HEK293 (cell line): ENCODE data around the gene EYS.

ENCODE experiments used
- CTCF ChIA-PET: fragments of 350-600 bp; formaldehyde crosslinking; extraction: SDS; loops from one replicate; lab custom pipeline; 2021; ENCODE audit warnings: antibody characterized with exemption; lab: Yijun Ruan, JAX
- POLR2A ChIA-PET: fragments of 300-600 bp; formaldehyde crosslinking; extraction: SDS; loops from one replicate; lab custom pipeline; 2020; ENCODE audit warnings: antibody characterized with exemption, inconsistent platforms; lab: Yijun Ruan, JAX
- H3K27ac ChIP-seq: fragments of 200-500 bp; sonication (Bioruptor generic); 2 replicates; pipeline ENCODE4 v1.5.1; 2014; ENCODE audit warnings: low read depth, low read length, control low read depth, inconsistent platforms; ENCODE audit errors: extremely low read depth
- H3K36me3 ChIP-seq, 2 experiments: fragments of 200-500 bp in 1 of 2; sonication (Bioruptor generic) in 1 of 2; 1 replicate in 1 of 2; 2 replicates in 1 of 2; pipeline ENCODE4 v1.5.1; 2014 to 2017; ENCODE audit warnings: inconsistent platforms in 2 of 2, low read length in 2 of 2; ENCODE audit not compliant: control insufficient read depth in 2 of 2, insufficient read depth in 1 of 2
- H3K4me1 ChIP-seq: fragments of 200-500 bp; sonication (Bioruptor generic); 2 replicates; pipeline ENCODE4 v1.5.1; 2014; ENCODE audit warnings: mild to moderate bottlenecking, low read length, inconsistent platforms; ENCODE audit not compliant: control insufficient read depth, insufficient read depth
- H3K4me3 ChIP-seq: 2 replicates; pipeline ENCODE4 v1.5.1; 2011; ENCODE audit warnings: low read depth, mild to moderate bottlenecking, control low read depth, low read length, moderate library complexity
- H3K9me3 ChIP-seq: fragments of 200-500 bp; sonication (Bioruptor generic); 2 replicates; pipeline ENCODE4 v1.5.1; 2014; ENCODE audit warnings: low read depth, low read length, inconsistent platforms; ENCODE audit not compliant: control insufficient read depth, insufficient read depth
- BCL11B ChIP-seq: fragments of 450-650 bp; formaldehyde crosslinking; IDR thresholded peaks from 2 replicates; pipeline ENCODE4 v1.5.1; 2016; ENCODE audit warnings: low read depth, missing biosample characterization, missing genetic modification characterization
- SALL2 ChIP-seq: fragments of 450-650 bp; formaldehyde crosslinking; IDR thresholded peaks from 2 replicates; pipeline ENCODE4 v1.5.0; 2017; ENCODE audit warnings: missing biosample characterization, mild to moderate bottlenecking, missing genetic modification characterization, borderline replicate concordance
- SP3 ChIP-seq: fragments of 450-650 bp; formaldehyde crosslinking; IDR thresholded peaks from 2 replicates; pipeline ENCODE4 v1.5.1; 2016; ENCODE audit warnings: missing biosample characterization, missing genetic modification characterization
- SP7 ChIP-seq: fragments of 450-650 bp; formaldehyde crosslinking; IDR thresholded peaks from 2 replicates; pipeline ENCODE4 v1.5.1; 2016; ENCODE audit warnings: missing biosample characterization, missing genetic modification characterization
- TRIM28 ChIP-seq: IDR thresholded peaks from 2 replicates; pipeline ENCODE4 v1.6.1; 2011; ENCODE audit warnings: low read length, control low read depth, borderline replicate concordance
- ZNF112 ChIP-seq: fragments of 450-650 bp; formaldehyde crosslinking; IDR thresholded peaks from 2 replicates; pipeline ENCODE4 v1.5.0; 2017; ENCODE audit warnings: missing biosample characterization, missing genetic modification characterization
- ZNF155 ChIP-seq: fragments of 450-650 bp; formaldehyde crosslinking; IDR thresholded peaks from 2 replicates; pipeline ENCODE4 v1.5.1; 2016; ENCODE audit warnings: missing biosample characterization, missing genetic modification characterization
- ZNF157 ChIP-seq: fragments of 450-650 bp; formaldehyde crosslinking; IDR thresholded peaks from 2 replicates; pipeline ENCODE4 v1.5.1; 2016; ENCODE audit warnings: missing biosample characterization, missing genetic modification characterization
- ZNF239 ChIP-seq: fragments of 450-650 bp; formaldehyde crosslinking; IDR thresholded peaks from 2 replicates; pipeline ENCODE4 v1.5.1; 2016; ENCODE audit warnings: missing biosample characterization, missing genetic modification characterization
- ZNF274 ChIP-seq, 2 experiments: fragments of 200-500 bp in 1 of 2; fragments of 450-650 bp in 1 of 2; sonication (Bioruptor generic) in 1 of 2; formaldehyde crosslinking in 1 of 2; IDR thresholded peaks; 2 replicates each; pipeline versions ENCODE4 v1.5.1 to v1.6.1; 2014 to 2016; ENCODE audit warnings: borderline replicate concordance in 1 of 2, inconsistent platforms in 1 of 2, low read length in 1 of 2, missing biosample characterization in 1 of 2, missing genetic modification characterization in 1 of 2
- ZNF416 ChIP-seq: fragments of 450-650 bp; formaldehyde crosslinking; IDR thresholded peaks from 2 replicates; pipeline ENCODE4 v1.5.1; 2016; ENCODE audit warnings: missing biosample characterization, missing genetic modification characterization
- ZNF473 ChIP-seq: fragments of 450-650 bp; formaldehyde crosslinking; IDR thresholded peaks from 2 replicates; pipeline ENCODE4 v1.5.1; 2017; ENCODE audit warnings: missing biosample characterization, missing genetic modification characterization
- ZNF501 ChIP-seq: fragments of 450-650 bp; formaldehyde crosslinking; IDR thresholded peaks from 2 replicates; pipeline ENCODE4 v1.5.1; 2016; ENCODE audit warnings: missing biosample characterization, missing genetic modification characterization
- TF ChIP-seq, protein P1 (sequence below): fragments of 450-650 bp; formaldehyde crosslinking; IDR thresholded peaks from 2 replicates; pipeline ENCODE4 v1.5.1; 2016; ENCODE audit warnings: missing biosample characterization, missing genetic modification characterization
- TF ChIP-seq, protein P2 (sequence below): fragments of 450-650 bp; formaldehyde crosslinking; IDR thresholded peaks from 2 replicates; pipeline ENCODE4 v1.5.1; 2017; ENCODE audit warnings: missing biosample characterization, missing genetic modification characterization
- TF ChIP-seq, protein P3 (sequence below): fragments of 450-650 bp; formaldehyde crosslinking; IDR thresholded peaks from 2 replicates; pipeline ENCODE4 v1.5.1; 2016; ENCODE audit warnings: missing biosample characterization, missing genetic modification characterization
- TF ChIP-seq, protein P4 (sequence below): fragments of 450-650 bp; formaldehyde crosslinking; IDR thresholded peaks from 2 replicates; pipeline ENCODE4 v1.5.1; 2017; ENCODE audit warnings: missing biosample characterization, missing genetic modification characterization

Gene EYS

DNA sequence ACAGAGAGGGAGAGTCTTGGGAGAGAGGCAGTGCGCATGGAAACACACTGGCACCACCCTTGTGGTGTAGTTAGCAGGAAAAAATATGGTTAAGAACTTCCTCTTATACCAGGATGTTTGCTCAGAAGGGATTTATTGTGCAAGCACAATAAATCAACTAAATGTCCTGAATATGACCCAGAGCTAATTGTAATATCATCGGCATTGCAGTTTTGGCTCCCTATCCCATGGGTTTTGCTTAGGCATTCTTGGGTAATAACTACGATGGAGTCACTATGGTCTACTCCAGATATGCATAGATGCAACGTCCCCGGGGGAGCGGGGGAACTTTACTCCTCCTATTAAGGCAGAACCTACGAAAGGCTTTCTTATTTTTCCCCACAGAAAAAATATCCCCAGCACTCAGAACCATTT is 751.6 kb downstream of the EYS start (continued):
- TF ChIP-seq TRIM28 (no peak), ZNF155 (no peak), ZNF501 (tag by site-specific recombination) (no peak)
- TF ChIP-seq, all 188 proteins: peak for 0

DNA sequence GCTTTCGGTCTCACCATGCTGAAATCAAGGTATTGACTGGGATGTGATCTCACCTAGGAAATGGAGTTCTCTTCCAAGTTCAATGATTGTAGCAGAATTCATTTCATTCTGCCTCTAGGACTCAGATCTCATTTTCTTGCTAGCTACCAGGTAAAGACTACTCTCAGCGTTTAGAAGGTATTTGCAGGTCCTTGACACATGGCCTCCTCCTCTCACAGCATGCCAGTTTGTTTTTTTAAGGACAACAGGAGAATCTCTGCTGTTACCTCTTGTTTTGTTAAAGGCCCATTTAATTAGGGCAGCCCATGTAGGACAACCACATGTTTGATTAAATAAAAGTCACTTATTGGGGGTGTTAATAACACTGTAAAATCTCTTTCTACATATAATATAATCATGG is 757.8 kb downstream of the EYS start:
- no peak overlapping the region for H3K27ac ChIP-seq
- H3K4me1 ChIP-seq: no peaks in the 10 kb centered on the region
- ChIA-PET POLR2A (no interaction called here), CTCF (interaction anchor here (0.7 kb wide), 1 partner anchor 684 kb away, joined by 3 read pairs; no protein-coding TSS in a partner anchor)
- TF ChIP-seq SP3 (tag by site-specific recombination) (no peak), BCL11B (tag by site-specific recombination) (no peak), ZNF157 (no peak), ZNF473 (tag by site-specific recombination) (no peak), ZNF239 (no peak), SALL2 (tag by site-specific recombination) (no peak), ZNF155 (no peak), ZNF112 (tag by site-specific recombination) (no peak), ZNF416 (tag by site-specific recombination) (no peak)
- TF ChIP-seq, protein P1, sequence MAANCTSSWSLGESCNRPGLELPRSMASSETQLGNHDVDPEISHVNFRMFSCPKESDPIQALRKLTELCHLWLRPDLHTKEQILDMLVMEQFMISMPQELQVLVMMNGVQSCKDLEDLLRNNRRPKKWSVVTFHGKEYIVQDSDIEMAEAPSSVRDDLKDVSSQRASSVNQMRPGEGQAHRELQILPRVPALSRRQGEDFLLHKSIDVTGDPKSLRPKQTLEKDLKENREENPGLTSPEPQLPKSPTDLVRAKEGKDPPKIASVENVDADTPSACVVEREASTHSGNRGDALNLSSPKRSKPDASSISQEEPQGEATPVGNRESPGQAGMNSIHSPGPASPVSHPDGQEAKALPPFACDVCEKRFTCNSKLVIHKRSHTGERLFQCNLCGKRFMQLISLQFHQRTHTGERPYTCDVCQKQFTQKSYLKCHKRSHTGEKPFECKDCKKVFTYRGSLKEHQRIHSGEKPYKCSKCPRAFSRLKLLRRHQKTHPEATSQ (tag by site-specific recombination): no peak
- TF ChIP-seq, protein P2, sequence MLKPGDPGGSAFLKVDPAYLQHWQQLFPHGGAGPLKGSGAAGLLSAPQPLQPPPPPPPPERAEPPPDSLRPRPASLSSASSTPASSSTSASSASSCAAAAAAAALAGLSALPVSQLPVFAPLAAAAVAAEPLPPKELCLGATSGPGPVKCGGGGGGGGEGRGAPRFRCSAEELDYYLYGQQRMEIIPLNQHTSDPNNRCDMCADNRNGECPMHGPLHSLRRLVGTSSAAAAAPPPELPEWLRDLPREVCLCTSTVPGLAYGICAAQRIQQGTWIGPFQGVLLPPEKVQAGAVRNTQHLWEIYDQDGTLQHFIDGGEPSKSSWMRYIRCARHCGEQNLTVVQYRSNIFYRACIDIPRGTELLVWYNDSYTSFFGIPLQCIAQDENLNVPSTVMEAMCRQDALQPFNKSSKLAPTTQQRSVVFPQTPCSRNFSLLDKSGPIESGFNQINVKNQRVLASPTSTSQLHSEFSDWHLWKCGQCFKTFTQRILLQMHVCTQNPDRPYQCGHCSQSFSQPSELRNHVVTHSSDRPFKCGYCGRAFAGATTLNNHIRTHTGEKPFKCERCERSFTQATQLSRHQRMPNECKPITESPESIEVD: no peak
- TF ChIP-seq, protein P3, sequence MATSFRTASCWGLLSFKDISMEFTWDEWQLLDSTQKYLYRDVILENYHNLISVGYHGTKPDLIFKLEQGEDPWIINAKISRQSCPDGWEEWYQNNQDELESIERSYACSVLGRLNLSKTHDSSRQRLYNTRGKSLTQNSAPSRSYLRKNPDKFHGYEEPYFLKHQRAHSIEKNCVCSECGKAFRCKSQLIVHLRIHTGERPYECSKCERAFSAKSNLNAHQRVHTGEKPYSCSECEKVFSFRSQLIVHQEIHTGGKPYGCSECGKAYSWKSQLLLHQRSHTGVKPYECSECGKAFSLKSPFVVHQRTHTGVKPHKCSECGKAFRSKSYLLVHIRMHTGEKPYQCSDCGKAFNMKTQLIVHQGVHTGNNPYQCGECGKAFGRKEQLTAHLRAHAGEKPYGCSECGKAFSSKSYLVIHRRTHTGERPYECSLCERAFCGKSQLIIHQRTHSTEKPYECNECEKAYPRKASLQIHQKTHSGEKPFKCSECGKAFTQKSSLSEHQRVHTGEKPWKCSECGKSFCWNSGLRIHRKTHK (tag by site-specific recombination): no peak
- no peak overlapping the region for H3K4me3 ChIP-seq
- no peaks in the 10 kb centered on the region for H3K9me3 ChIP-seq
- H3K36me3 ChIP-seq: no peaks in the 10 kb centered on the region

DNA sequence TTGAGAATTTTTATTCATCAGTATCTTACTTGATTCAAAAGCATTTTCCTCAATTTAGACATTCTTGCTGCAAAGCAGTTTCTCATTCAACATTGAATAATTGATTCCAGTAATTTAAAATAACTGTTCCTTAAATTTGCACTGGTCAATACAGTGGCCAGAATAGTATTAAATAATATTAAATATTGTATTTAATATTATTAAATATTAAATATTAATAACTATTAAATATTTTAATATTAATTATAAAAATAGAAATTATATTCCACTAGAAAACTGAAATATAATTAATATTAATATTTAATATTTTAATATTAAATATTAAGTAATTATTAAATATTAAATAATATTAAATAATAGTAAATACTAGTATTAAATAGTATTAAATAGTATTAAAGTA is 758.8 kb downstream of the EYS start:
- TF ChIP-seq SP7 (tag by site-specific recombination) (no peak), ZNF274 (IDR thresholded peaks at IDR 0.05; ENCODE audit: low read length) (no peak), ZNF274 (tag by site-specific recombination; IDR thresholded peaks at IDR 0.05; ENCODE audit: borderline replicate concordance) (no peak)
- TF ChIP-seq, protein P4, sequence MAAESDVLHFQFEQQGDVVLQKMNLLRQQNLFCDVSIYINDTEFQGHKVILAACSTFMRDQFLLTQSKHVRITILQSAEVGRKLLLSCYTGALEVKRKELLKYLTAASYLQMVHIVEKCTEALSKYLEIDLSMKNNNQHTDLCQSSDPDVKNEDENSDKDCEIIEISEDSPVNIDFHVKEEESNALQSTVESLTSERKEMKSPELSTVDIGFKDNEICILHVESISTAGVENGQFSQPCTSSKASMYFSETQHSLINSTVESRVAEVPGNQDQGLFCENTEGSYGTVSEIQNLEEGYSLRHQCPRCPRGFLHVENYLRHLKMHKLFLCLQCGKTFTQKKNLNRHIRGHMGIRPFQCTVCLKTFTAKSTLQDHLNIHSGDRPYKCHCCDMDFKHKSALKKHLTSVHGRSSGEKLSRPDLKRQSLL (tag by site-specific recombination): no peak
- TF ChIP-seq, all 188 proteins: peak for 0
- POLR2A ChIA-PET: no interaction called here
- Histone ChIP-seq H3K4me1 (no peaks in the 10 kb centered on the region), H3K4me3 (no peak overlapping the region), H3K9me3 (no peaks in the 10 kb centered on the region), H3K36me3 (no peaks in the 10 kb centered on the region), H3K27ac (no peak overlapping the region)
- CTCF ChIA-PET: no interaction called here
